GM21381 (cell line): ENCODE data around the gene RAPGEF1.
"Not testable (repeated sequence)": the region's sequence is repeated elsewhere in the genome, so short reads cannot be mapped to it uniquely, and the experiment has no call there.

Experiments
- ATAC-seq: cut with Tn5 transposase; IDR thresholded peaks from one replicate; pipeline ENCODE4 v1.9.1; 2021; ENCODE audit warnings: mild to moderate bottlenecking, moderate library complexity; ENCODE audit not compliant: unreplicated experiment

Gene RAPGEF1

GRCh38 chr9:131731237-131731636, 8.6 kb downstream of the RAPGEF1 start:
- no peak for ATAC-seq

DNA sequence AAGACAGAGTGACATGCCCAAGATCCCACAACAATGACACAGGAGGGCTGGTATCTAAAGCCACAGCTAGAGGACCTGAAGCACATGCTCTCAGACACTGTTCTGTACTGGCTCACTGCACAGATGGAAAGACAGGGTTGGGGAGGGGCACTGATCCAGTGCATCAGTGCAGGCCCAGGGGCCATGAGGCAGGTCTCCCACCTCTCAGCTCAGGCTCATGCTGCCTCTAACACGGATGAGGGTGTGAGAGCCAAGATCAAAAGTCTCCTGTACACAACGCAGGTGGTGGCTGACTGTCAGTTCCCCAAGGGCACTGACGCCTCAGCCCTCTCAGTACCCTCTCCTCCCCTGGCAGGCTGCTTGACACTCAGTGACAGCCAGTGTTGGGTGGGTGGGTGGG, 10.9 kb downstream of the RAPGEF1 start:
- no peak for ATAC-seq

- ATAC-seq = no peak
Measured at GRCh38 chr9:131728546-131728910, 11.3 kb downstream of the RAPGEF1 start.

- ATAC-seq = no peak
Measured at GRCh38 chr9:131727795-131728545, 11.9 kb downstream of the RAPGEF1 start.

- no peak for ATAC-seq
Measured at GRCh38 chr9:131727184-131727759, 12.6 kb downstream of the RAPGEF1 start.

DNA sequence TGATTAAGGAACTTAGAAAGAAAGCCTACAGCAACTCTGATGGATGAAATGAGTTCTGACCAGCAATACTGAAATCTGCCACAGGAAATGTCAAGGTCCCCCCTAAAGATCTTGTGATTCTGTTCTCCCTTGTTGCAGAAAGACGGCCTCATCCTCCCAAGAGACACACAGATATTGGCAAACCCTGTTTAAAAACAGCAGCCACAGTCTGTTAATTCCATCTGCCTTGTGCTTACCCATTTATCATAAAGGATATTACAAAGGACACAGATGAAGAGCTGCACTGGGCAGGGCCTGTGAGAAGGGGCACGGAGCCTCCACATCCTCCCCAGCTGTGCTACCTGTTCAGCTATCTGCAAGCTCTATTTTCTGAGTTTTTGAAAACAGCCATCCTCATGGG, 15.2 kb downstream of the RAPGEF1 start:
- ATAC-seq = no peak

DNA sequence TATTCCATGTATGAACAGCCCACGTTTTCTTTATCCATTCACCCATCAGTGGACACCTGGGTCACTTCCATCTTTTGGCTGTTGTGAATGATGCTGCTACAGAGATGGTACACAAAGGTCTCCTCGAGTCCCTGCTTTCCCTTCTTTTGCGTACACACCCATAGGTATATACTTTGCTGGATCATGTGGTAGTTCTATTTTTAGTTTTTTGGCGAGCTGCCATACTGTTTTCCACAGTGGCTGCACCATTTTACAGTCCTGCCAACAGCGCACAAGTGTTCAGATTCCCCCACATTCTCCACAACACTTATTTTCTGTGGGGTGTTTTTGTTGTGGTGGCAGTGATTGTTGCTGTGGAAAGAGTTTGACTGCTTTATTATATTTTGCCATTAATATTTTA, 16.2 kb downstream of the RAPGEF1 start:
- ATAC-seq = no peak

- ATAC-seq = no peak
Measured at GRCh38 chr9:131722255-131722654, 17.6 kb downstream of the RAPGEF1 start.

- ATAC-seq = no peak
Measured at GRCh38 chr9:131721076-131721475, 18.8 kb downstream of the RAPGEF1 start.

DNA sequence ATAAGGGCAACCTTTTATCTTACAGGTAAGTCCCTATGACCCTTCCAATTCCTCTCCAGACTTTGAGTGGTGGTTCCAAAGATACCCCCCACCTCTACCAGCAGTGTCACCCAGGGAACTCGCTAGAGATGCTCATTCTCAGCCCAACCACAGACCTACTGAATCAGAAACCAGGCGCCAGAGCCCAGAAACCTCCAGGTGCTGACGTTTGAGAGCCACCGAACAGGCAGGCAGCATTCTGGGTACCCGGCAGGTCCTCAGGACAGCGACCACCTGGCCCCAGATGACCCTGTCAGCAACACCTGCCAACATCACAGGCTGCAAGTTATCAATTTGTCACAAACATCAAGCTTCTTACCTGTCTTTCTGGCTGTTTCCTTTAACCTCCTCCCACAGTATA, 19.5 kb downstream of the RAPGEF1 start:
- ATAC-seq = peak; percentile 51

- ATAC-seq = no peak
Measured at GRCh38 chr9:131719262-131719908, 20.5 kb downstream of the RAPGEF1 start.

GRCh38 chr9:131717719-131718460, 22.0 kb downstream of the RAPGEF1 start:
- no peak for ATAC-seq

GRCh38 chr9:131715906-131716305, 24.0 kb downstream of the RAPGEF1 start:
- no peak for ATAC-seq

GRCh38 chr9:131714821-131715220, 25.1 kb downstream of the RAPGEF1 start:
- ATAC-seq = no peak

GRCh38 chr9:131714161-131714646, 25.7 kb downstream of the RAPGEF1 start:
- no peak for ATAC-seq

GRCh38 chr9:131713016-131713415, 26.9 kb downstream of the RAPGEF1 start:
- ATAC-seq = no peak

DNA sequence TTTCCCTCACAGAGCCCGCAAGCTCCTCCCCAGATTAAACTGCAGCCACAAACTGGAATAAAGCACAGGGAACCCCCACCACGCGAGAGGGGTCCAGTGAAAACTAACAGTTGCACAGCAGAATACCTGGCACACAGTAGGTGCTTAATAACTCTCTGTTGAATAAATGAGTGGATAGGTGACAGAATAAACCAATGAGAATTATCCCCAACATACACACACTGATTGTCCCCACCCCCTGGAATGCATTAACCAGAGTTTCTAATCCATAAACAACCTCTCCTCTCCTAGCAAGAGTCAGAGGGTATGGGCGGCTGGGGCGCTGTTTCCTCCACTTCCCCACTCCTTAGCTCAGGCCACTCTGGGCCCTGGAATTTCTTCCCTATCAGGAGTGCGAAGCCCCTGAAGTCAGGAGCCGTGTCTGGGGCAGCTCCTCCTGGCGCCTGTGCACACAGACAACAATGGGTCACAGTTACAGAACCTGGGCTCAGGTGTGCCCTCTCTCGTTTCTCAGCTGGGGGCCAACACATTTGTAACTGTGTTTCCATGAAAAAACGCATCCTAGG, 27.6 kb downstream of the RAPGEF1 start:
- ATAC-seq = no peak

DNA sequence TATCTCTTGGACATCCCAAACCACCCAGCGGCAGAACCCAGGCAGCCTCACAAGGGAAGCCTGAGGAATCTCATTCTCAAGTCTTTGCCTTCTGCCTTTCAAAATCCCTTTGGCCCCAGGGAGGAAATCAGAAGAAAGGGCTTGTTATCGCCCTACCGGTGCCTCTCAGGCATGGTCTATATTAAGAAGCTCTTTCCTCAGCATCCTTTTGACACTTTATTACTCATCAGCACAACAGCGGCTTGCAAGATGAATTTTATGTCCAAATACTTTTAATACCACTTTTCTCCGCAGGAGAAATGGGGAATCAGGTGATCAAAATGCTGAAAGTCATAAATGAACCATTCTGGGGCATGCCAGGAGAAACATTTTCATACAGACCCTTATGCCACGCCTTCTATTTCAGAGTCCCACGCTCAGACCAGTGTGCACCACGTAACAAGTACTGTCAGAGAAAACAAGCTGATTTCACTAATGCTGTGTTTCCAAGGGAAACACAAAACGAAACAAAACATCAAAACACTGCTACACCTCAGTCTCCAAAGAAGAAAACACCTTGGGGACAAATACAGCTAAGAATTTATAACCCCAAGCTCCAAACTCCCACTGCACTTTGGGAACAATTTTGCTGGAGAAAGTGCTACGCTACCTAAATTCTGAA, 30.0 kb downstream of the RAPGEF1 start:
- no peak for ATAC-seq

GRCh38 chr9:131709010-131709770, 30.7 kb downstream of the RAPGEF1 start:
- ATAC-seq = not testable (repeated sequence)
